GM13977 (cell line): Measurements from ENCODE around the gene TRPM6.

Experiments
- DNase-seq: peaks from one replicate; pipeline ENCODE4 v3.0.0; 2012; ENCODE audit warnings: low spot score
- CTCF ChIP-seq: IDR thresholded peaks from 2 replicates; pipeline ENCODE4 v1.5.1; 2012; ENCODE audit warnings: mild to moderate bottlenecking, control low read depth; ENCODE audit not compliant: insufficient read depth; ENCODE audit errors: extremely low read depth, missing control alignments
- in situ Hi-C: fragments of 300-500 bp; cut with MboI; formaldehyde crosslinking; loops from one replicate; pipeline ENCODE4 v1.12.0; 2022; ENCODE audit warnings: low sequenced_read_pairs, low pct_unique_long_range_greater_than_20kb, mixed read lengths, inconsistent platforms; ENCODE audit not compliant: unreplicated experiment

The TRPM6 gene

GRCh38 chr9:74770508-74771261 is 117.0 kb downstream of the TRPM6 start:
- DNase-seq: peak; percentile 27
- in situ Hi-C loops: loop anchor here (5.0 kb wide), 2 partner anchors 232 to 307 kb away; no protein-coding TSS in a partner anchor
- peak; percentile 68 for TF ChIP-seq CTCF

- in situ Hi-C loops: no loop called here
- TF ChIP-seq CTCF: no peak
- DNase-seq: no peak
These were observed 122.2 kb downstream of the TRPM6 start for GRCh38 chr9:74765481-74765971.

- no peak for TF ChIP-seq CTCF
- in situ Hi-C loops: no loop called here
- DNase-seq: no peak
These were observed 124.8 kb downstream of the TRPM6 start for GRCh38 chr9:74762950-74763349.

- in situ Hi-C loops: no loop called here
- DNase-seq: no peak
- no peak for TF ChIP-seq CTCF
These were observed 127.6 kb downstream of the TRPM6 start for GRCh38 chr9:74760031-74760700.

GRCh38 chr9:74755999-74756398 is 131.7 kb downstream of the TRPM6 start:
- in situ Hi-C loops: no loop called here
- no peak for TF ChIP-seq CTCF
- no peak for DNase-seq

GRCh38 chr9:74755355-74755754 is 132.4 kb downstream of the TRPM6 start:
- no peak for DNase-seq
- no peak for TF ChIP-seq CTCF
- in situ Hi-C loops: no loop called here
